Memory B cell (primary cell): ENCODE results near the gene NLGN1.

Source experiments
- ATAC-seq: fragments of 150-1000 bp; cut with Tn5 transposase; 2 replicates; pipeline ENCODE4 v1.10.0; 2021; ENCODE audit warnings: low read depth, mild to moderate bottlenecking, moderate library complexity
- DNase-seq, 2 donors: peaks; one replicate each; pipeline ENCODE4 v3.0.0; 2022; ENCODE audit warnings: low spot score in 2 of 2
- H3K27ac Mint-ChIP-seq: one replicate; pipeline ENCODE4 v1.8.0; 2022; ENCODE audit warnings: mild to moderate bottlenecking, moderate library complexity, mixed read lengths
- H3K27me3 Mint-ChIP-seq: one replicate; pipeline ENCODE4 v1.8.0; 2022; ENCODE audit warnings: mixed read lengths
- H3K36me3 Mint-ChIP-seq: one replicate; pipeline ENCODE4 v1.8.0; 2022; ENCODE audit warnings: mild to moderate bottlenecking, mixed read lengths
- H3K4me1 Mint-ChIP-seq: one replicate; pipeline ENCODE4 v1.8.0; 2022; ENCODE audit warnings: mixed read lengths
- H3K4me3 Mint-ChIP-seq: one replicate; pipeline ENCODE4 v1.8.0; 2022; ENCODE audit warnings: mild to moderate bottlenecking, moderate library complexity, mixed read lengths
- H3K9me3 Mint-ChIP-seq: one replicate; pipeline ENCODE4 v1.8.0; 2022; ENCODE audit warnings: mixed read lengths

Gene NLGN1

GRCh38 chr3:173652093-173652492 lies 254.5 kb downstream of the NLGN1 start:
- H3K36me3 Mint-ChIP-seq, result no peaks in the 10 kb centered on the region
- H3K9me3 Mint-ChIP-seq, result peaks cover 3% of the 10 kb centered on the region
- H3K27ac Mint-ChIP-seq, result no peak overlapping the region
- no peaks in the 10 kb centered on the region for H3K27me3 Mint-ChIP-seq
- H3K4me3 Mint-ChIP-seq, result no peak overlapping the region
- ATAC-seq (no peak), DNase-seq (no peak)
- no peaks in the 10 kb centered on the region for H3K4me1 Mint-ChIP-seq

DNA sequence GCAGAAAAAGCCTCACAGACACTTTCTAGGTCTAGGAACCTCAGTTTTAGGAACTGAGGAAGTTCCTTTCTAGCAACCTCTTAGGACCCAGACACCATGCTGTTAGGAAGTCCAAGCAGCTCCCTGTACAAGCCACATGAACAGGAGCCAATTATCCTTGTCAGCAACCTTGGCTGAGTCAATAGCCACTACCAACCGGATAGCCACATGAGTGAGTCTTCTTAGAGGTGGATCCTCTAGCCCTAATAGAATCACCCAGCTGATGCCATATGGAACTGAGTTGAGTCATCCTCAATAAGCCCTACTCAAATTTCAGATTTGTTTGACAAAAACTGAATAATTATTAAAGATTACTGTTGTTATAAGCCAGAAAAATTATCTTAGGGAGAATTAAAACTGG lies 256.2 kb downstream of the NLGN1 start:
- no peak for ATAC-seq
- Mint-ChIP-seq H3K4me3 (no peak overlapping the region), H3K4me1 (no peaks in the 10 kb centered on the region), H3K27ac (no peak overlapping the region), H3K27me3 (no peaks in the 10 kb centered on the region), H3K36me3 (no peaks in the 10 kb centered on the region), H3K9me3 (peaks cover 3% of the 10 kb centered on the region)
- DNase-seq, result no peak

- no peaks in the 10 kb centered on the region for H3K4me1 Mint-ChIP-seq
- no peaks in the 10 kb centered on the region for H3K27me3 Mint-ChIP-seq
- H3K27ac Mint-ChIP-seq, result no peak overlapping the region
- H3K4me3 Mint-ChIP-seq, result no peak overlapping the region
- no peaks in the 10 kb centered on the region for H3K9me3 Mint-ChIP-seq
- no peak for DNase-seq
- no peaks in the 10 kb centered on the region for H3K36me3 Mint-ChIP-seq
- no peak for ATAC-seq
These were observed 262.4 kb downstream of the NLGN1 start for GRCh38 chr3:173659972-173660371.

DNA sequence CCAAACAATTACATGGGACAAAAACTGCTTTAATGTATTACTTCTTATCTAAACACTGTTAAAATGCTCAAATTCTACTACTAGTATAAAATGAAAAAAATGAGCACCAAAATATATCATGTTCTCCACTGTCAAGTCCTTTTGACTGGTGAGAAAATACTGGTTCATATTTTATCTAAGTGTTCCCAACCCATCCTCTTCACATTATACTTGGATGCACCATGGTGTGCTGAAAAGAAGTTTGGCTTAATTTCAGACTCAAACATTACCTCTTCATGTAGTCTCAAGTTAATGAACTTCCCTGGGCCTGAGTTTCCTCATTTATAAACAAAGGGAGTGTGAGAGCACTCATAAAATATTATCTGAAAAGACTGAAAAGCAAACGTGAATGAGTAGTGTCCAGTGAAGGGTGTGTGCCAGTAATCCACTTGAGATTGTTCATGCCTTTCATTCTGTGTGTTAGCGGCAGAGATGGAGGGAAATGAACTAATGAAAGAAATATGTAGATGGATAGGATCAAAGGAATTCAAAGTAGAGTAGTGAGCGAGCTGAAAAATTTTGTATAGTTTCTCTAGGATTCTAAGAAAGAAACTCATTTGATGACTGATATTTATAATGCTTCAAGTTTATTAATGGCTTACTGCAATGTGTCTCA lies 263.2 kb downstream of the NLGN1 start:
- Mint-ChIP-seq H3K27ac (no peak overlapping the region), H3K9me3 (no peaks in the 10 kb centered on the region), H3K4me1 (no peaks in the 10 kb centered on the region), H3K27me3 (no peaks in the 10 kb centered on the region), H3K36me3 (no peaks in the 10 kb centered on the region), H3K4me3 (no peak overlapping the region)
- ATAC-seq, result no peak
- no peak for DNase-seq

- H3K4me3 Mint-ChIP-seq, result no peak overlapping the region
- DNase-seq (no peak), ATAC-seq (no peak)
- H3K4me1 Mint-ChIP-seq, result no peaks in the 10 kb centered on the region
- H3K9me3 Mint-ChIP-seq, result no peaks in the 10 kb centered on the region
- H3K36me3 Mint-ChIP-seq, result no peaks in the 10 kb centered on the region
- no peak overlapping the region for H3K27ac Mint-ChIP-seq
- no peaks in the 10 kb centered on the region for H3K27me3 Mint-ChIP-seq
These were observed 266.2 kb downstream of the NLGN1 start for GRCh38 chr3:173663696-173664111.

DNA sequence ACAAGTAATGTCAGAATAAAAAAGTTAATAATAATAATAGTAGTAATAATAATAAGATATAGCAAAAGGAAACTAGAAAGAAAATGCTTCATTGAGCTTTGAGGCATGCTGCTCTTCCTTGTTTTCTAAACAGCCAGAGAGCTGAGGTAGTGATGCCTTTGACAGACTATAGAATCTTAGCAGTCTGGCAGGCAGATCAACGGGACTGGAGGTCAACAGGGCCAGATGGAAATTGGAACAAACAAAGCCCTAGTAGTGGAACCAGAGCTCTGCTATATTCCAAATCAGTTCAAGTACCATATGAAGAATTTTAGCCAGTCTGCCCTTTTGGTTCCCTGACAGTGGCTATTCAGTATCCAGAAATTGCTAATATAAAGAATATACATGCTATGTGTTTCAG lies 278.6 kb downstream of the NLGN1 start:
- no peak for DNase-seq
- Mint-ChIP-seq H3K4me3 (no peak overlapping the region), H3K27ac (no peak overlapping the region), H3K9me3 (no peaks in the 10 kb centered on the region), H3K27me3 (no peaks in the 10 kb centered on the region), H3K4me1 (no peaks in the 10 kb centered on the region), H3K36me3 (no peaks in the 10 kb centered on the region)
- ATAC-seq, result no peak

DNA sequence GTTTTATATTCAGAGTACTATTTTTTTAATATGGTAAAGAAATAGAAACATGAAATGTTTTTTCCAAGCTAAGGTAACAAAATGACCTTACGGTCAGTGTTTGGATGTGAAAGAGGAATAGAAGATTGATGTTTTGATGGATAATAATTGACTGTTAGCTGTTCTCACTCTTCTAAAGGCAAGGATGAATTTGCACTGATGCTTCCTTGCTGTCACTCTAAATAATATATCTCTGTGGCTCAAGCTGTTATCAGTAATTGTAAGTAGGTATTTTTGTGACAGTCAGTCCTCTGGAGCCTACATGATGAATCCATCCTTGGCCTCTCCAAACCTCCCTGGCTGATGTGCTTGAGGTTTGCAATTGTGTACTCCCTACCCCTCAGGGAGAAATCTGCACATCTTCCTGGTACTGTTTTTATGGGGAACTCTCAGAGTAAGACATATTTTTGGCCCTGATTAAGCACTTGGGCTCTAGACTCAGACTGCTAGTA lies 283.7 kb downstream of the NLGN1 start:
- H3K9me3 Mint-ChIP-seq, result peaks cover 2% of the 10 kb centered on the region
- ATAC-seq (no peak), DNase-seq (no peak)
- no peaks in the 10 kb centered on the region for H3K36me3 Mint-ChIP-seq
- no peaks in the 10 kb centered on the region for H3K4me1 Mint-ChIP-seq
- H3K4me3 Mint-ChIP-seq, result no peak overlapping the region
- no peaks in the 10 kb centered on the region for H3K27me3 Mint-ChIP-seq
- H3K27ac Mint-ChIP-seq, result no peak overlapping the region

DNA sequence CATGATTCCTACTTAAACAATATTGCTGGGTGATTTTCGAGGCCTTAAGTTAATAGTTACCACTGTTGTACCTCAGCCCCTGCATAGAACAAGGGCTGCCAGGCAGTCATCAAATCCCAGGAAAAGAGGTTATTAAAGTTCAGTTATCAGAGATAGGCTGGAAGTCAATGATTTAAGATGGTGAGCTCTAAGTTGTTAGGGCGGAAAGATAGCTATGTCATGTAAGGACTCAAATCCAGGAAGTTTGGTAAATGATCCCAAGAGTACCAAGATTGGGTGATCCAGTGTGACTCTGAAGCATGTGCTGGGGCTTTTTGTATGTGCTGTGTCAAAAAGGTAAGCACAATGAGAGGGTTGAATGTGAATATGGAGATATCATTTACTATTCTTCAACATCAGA lies 287.9 kb downstream of the NLGN1 start:
- no peaks in the 10 kb centered on the region for H3K4me1 Mint-ChIP-seq
- ATAC-seq, result no peak
- H3K9me3 Mint-ChIP-seq, result peaks cover 2% of the 10 kb centered on the region
- DNase-seq, result no peak
- H3K36me3 Mint-ChIP-seq, result no peaks in the 10 kb centered on the region
- no peak overlapping the region for H3K27ac Mint-ChIP-seq
- H3K27me3 Mint-ChIP-seq, result no peaks in the 10 kb centered on the region
- H3K4me3 Mint-ChIP-seq, result no peak overlapping the region

DNA sequence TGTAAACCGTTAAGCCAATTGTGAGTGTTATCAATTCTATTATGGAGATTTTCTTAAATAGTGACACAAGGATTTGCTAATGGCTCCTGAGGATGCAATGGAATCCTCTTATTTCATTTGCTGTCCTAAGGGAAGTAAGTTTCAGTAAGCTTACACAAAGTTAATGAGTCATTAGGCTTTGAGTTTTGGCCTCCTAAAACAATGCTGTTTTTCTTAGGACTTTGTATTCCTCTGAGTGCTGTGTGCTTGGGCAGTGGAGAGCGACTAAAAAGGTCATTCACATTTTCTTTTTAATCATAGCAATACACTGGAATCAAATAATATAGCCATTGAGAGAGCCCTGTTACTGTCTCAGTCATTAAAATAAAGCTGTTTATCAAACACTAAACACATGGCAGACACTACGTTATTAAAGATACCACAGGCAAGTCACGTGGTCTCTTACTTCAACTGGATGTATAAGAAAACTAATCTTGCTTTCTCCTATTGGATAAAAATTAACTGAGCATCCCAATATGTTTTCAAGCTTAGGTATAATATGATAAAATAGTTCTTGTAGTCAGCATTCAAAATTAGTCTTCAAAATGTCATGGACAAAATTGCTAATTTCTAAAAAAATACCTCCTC lies 290.8 kb downstream of the NLGN1 start:
- DNase-seq, result no peak
- Mint-ChIP-seq H3K4me3 (no peak overlapping the region), H3K36me3 (no peaks in the 10 kb centered on the region), H3K4me1 (no peaks in the 10 kb centered on the region), H3K27me3 (no peaks in the 10 kb centered on the region), H3K27ac (no peak overlapping the region), H3K9me3 (no peaks in the 10 kb centered on the region)
- ATAC-seq, result no peak

DNA sequence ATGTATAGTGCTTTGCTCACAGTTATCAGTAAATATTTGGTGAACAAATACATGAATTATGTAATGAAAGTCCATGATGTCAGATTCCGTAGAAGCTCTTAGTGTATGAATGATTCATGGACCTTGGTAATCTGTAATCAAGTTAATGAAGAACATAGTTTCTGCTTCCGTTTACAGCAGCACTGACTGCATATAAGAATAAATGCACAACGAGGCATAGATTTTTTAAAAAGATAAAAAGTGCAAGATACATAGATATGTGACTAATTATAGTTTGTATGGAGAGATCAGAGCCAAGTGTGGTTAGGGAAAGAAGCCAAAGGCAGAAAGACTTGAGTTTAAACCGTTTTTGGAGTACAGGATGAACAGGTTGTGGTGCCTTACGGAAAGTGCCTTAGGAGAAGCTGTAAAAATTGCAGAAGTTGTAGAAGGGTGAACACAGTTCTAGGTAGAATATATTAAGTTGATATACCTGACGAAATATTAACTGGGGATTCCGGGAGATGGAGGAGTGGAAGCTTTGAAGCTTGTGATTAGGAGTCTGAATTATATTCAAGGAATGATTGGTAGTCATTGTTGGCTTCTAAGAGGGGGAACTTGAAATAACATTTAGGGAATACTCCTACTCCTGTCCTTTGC lies 293.1 kb downstream of the NLGN1 start:
- no peaks in the 10 kb centered on the region for H3K9me3 Mint-ChIP-seq
- H3K27ac Mint-ChIP-seq, result no peak overlapping the region
- DNase-seq (no peak), ATAC-seq (no peak)
- H3K4me3 Mint-ChIP-seq, result no peak overlapping the region
- no peaks in the 10 kb centered on the region for H3K36me3 Mint-ChIP-seq
- H3K27me3 Mint-ChIP-seq, result no peaks in the 10 kb centered on the region
- H3K4me1 Mint-ChIP-seq, result no peaks in the 10 kb centered on the region

DNA sequence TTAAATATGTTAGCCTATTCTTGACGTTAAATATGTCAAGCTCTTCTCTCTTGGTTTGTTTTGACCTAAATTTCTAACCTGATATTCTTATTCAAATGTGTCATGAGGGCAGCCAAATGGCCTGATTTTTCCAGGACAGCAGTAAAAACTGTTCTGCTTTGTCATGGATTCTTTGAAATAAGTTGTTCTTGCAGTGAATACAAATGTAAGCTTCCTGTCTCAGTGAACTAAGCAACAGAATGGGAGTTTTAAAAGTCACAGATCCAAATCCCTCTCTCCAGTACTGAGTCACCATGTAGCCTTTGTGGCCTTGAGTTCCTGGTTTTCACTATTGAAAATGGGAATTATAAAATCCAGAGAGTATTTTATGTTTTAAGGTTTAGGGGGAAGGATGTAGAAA lies 301.8 kb downstream of the NLGN1 start:
- DNase-seq (no peak), ATAC-seq (no peak)
- H3K9me3 Mint-ChIP-seq, result peaks cover 2% of the 10 kb centered on the region
- no peak overlapping the region for H3K4me3 Mint-ChIP-seq
- no peaks in the 10 kb centered on the region for H3K36me3 Mint-ChIP-seq
- no peak overlapping the region for H3K27ac Mint-ChIP-seq
- no peaks in the 10 kb centered on the region for H3K4me1 Mint-ChIP-seq
- H3K27me3 Mint-ChIP-seq, result no peaks in the 10 kb centered on the region

DNA sequence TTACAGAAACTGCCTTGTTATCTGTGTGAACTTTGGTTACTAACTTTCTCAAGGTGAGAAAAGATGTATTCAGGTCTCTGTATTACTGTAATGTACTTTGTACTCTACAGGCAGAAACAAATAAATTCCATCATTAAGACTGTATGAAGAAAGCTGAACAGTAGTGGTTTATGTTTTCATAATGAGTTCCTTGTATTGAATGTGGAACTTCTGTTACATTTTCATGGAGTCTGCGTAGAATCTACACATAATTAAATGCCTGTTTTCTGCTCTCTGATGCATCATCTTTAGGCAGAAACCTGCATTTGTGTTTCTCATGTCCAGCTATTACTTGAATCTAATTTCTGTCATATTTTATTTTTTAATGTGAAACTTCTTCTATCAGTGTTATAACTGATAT lies 302.8 kb downstream of the NLGN1 start:
- no peak overlapping the region for H3K4me3 Mint-ChIP-seq
- no peaks in the 10 kb centered on the region for H3K36me3 Mint-ChIP-seq
- DNase-seq, result no peak
- H3K27ac Mint-ChIP-seq, result no peak overlapping the region
- H3K4me1 Mint-ChIP-seq, result no peaks in the 10 kb centered on the region
- no peaks in the 10 kb centered on the region for H3K27me3 Mint-ChIP-seq
- no peak for ATAC-seq
- peaks cover 2% of the 10 kb centered on the region for H3K9me3 Mint-ChIP-seq

DNA sequence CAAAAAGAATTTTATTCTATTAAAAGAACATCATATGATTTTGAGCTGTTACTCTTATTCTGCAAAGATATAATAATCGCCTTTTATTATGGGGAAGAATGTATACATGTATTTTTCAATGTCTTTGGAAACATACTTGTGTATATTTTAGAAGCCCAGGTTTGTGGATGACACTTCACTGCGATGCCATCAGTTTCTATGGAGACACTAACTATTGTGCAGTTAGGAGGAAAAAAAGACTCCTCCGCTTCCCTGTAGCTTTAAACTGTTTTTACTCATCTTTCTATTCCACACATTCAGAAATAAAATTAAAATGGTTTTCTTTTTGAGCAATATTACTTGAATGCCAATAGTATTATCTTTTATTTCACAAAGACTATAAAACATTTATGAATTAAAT lies 305.0 kb downstream of the NLGN1 start:
- H3K4me1 Mint-ChIP-seq, result no peaks in the 10 kb centered on the region
- no peak overlapping the region for H3K4me3 Mint-ChIP-seq
- H3K9me3 Mint-ChIP-seq, result peaks cover 2% of the 10 kb centered on the region
- H3K36me3 Mint-ChIP-seq, result no peaks in the 10 kb centered on the region
- no peak for DNase-seq
- H3K27me3 Mint-ChIP-seq, result no peaks in the 10 kb centered on the region
- no peak for ATAC-seq
- H3K27ac Mint-ChIP-seq, result no peak overlapping the region

DNA sequence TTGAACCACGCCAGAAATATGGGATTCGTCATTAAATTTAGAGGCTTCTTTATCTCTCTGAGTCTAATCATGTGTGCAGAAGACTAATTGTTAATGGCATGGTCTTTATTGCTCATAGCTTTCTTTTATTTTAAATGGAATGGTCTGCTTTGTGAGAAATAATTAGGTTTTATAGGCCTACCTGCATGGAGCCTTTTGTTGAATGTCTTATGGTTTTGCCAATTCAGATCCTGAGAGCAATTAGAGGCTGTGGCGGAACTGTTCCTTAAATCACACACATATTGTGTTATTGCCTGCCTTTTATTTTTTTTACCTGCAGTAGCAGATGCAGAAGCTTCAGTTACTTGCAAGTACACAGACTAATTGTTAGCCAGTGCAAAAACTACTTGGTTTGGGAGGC lies 306.2 kb downstream of the NLGN1 start:
- Mint-ChIP-seq H3K27ac (no peak overlapping the region), H3K36me3 (no peaks in the 10 kb centered on the region), H3K27me3 (no peaks in the 10 kb centered on the region), H3K4me3 (no peak overlapping the region), H3K9me3 (peaks cover 2% of the 10 kb centered on the region), H3K4me1 (no peaks in the 10 kb centered on the region)
- DNase-seq (no peak), ATAC-seq (no peak)

DNA sequence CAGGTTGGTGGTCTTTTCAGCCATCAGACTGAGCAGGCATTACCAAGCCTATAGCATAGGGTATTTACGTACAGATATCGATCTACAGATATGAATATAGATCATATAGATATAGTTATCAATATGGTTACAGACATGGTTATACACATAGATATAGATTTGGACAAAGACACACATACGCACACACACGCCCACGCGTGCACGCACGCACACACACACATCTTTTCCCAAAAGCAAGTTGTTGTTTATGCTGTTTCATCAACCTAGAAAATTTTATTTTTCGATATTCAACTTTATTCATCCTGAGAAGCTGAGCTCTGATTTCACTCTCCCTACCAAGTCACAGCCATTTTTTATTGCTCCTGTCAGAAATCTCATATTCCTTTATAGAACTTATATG lies 309.1 kb downstream of the NLGN1 start:
- DNase-seq (no peak), ATAC-seq (no peak)
- no peaks in the 10 kb centered on the region for H3K4me1 Mint-ChIP-seq
- no peak overlapping the region for H3K4me3 Mint-ChIP-seq
- H3K9me3 Mint-ChIP-seq, result no peaks in the 10 kb centered on the region
- H3K36me3 Mint-ChIP-seq, result no peaks in the 10 kb centered on the region
- no peaks in the 10 kb centered on the region for H3K27me3 Mint-ChIP-seq
- H3K27ac Mint-ChIP-seq, result no peak overlapping the region
